Ovary (tissue), 1 donor: ENCODE data around the gene ME1.

Experiments used
- EP300 ChIP-seq: sonication (generic); formaldehyde crosslinking; IDR thresholded peaks from one replicate; pipeline ENCODE4 v1.6.1; 2017; ENCODE audit warnings: antibody characterized with exemption
- POLR2A ChIP-seq: fragments of 450-650 bp; IDR thresholded peaks from one replicate; pipeline ENCODE4 v1.6.1; 2017; ENCODE audit warnings: antibody characterized with exemption, mild to moderate bottlenecking, moderate library complexity

- TF ChIP-seq POLR2A, result no peak
- no peak for TF ChIP-seq EP300
Measured at GRCh38 chr6:83258517-83258916, 172.3 kb downstream of the ME1 start.
